RPMI8226 (cell line): ENCODE measurements around the gene CLCA2.

Source experiments
- DNase-seq: peaks from one replicate; pipeline ENCODE4 v3.0.0-alpha.2; 2015

The CLCA2 gene

DNA sequence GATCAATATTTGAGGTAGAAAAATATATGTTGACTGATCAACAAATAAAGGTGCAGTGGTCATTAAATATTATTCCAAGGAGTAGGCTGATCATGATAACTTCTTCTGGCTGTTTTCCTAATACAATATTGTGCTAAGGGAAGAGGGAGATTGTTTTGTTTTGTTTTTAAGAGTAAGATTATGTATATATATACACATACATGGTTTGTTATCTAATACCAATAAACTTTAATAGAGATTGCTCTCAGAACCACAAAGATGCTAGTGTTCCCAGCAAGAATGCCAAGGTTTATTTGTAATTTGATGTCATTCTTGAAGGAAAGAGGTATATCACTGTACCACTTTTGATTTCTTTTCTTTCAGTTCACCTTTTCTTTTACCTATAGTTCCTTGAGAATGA, 10.1 kb downstream of the CLCA2 start:
- no peak for DNase-seq

DNA sequence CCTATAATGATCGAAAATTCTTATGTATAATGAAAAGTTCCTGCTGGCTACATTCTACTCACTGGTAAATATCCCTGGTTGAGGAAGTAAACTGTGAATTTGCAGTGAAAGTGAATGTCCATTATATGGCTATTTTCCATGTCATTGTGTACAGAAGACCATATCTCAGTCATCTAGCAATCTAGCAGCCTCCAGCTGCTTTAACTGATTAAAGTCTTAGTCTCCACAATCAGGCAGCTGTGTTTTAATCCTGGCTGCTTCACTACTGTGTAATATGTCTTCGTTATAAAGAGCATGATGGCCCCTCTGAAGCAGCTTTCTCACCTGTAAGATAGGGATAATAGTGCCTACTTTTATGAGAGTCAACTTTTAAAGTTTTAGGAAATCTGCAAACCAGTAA, 11.4 kb downstream of the CLCA2 start:
- no peak for DNase-seq

DNA sequence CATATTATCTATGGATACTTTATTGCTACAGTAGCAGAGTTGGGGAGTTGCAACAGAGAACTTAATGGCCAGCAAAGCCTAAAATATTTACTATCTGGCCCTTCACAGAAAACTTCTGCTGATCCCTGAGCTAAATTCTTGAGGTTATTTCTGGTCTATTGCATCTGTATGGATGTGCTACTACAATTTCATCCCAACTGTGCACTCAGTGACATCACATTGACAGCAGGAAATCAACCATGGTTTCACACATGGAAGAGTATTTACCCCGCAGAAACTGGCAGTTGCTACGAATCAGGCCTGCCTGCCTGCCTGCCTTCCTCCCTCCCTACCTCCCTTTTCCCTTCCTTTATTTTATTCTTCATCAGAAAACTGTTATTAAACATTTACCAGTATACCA, 12.1 kb downstream of the CLCA2 start:
- no peak for DNase-seq

DNA sequence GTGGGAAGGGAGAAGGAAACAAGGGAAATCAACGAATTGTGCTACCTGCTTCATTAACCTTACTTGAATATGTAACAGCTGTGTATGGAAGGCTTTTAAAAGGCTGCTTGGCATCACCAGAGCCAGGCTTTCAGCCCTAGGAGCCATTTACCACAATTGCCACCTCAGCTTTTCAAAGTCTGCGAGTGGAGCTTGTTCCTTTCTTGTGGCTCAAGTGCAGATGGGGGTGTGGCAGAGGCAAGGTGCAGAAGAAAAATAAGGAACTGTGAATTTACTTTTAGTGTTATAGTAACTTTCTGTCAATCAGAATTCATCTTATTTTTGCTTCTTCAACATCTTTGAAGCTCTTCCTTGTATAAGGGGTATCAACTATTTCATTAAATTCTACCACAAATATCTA, 17.6 kb downstream of the CLCA2 start:
- peak; percentile 88 for DNase-seq

DNA sequence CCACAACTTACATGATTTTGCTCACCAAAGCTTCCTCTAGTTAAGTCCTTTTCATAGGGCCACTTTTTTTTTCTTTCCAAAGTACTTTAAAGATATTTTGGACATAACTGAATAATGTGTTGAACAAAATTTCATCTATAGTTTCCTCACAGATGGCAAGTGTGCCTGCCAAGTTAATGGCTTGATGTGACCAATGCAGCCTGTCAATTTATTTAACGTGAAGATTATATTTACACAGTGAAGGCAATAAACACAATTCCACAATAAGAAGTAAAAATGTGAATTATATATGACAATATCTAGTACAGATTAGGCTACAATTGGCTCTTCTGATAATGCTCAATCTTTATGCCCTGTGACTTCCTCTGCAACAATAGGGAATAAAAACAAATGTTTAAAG, 18.0 kb downstream of the CLCA2 start:
- no peak for DNase-seq

DNA sequence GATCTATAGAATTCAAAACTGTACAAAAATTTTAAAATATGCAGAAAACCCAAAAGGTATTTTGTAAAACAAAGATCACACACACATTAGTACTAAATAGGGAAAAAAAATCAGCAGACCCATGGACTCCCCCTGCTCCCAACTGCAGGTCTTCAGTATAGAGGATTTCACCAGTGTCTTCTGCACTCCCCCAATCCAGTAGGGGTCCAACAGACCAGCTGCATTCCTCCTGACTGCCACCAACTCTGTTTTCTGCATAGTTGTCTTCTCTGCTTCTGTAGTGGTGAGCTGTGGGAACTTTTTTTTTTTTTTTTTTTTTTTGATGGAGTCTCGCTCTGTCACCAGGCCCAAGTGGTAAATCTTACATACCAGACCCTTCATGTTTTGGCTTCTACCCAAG, 21.9 kb downstream of the CLCA2 start:
- no peak for DNase-seq

DNA sequence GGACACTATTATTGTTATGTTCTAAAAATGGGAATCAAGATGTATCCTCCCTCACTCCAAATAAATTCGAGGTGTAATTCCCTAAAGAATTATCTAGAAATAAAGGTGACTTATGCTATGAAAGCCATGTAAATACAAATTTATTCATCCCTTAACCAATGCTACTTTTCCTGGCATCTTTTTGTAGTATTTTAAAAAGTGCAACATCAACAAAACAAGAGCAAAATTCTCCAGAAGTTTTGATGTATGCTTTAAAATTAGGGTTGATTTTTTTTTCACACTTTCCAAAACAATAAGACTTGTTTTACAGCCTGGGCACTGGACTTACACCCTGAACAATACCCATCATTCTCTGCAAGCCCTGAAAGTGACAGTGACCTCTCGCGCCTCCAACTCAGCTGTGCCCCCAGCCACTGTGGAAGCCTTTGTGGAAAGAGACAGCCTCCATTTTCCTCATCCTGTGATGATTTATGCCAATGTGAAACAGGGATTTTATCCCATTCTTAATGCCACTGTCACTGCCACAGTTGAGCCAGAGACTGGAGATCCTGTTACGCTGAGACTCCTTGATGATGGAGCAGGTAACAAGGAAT, 23.3 kb downstream of the CLCA2 start:
- no peak for DNase-seq

DNA sequence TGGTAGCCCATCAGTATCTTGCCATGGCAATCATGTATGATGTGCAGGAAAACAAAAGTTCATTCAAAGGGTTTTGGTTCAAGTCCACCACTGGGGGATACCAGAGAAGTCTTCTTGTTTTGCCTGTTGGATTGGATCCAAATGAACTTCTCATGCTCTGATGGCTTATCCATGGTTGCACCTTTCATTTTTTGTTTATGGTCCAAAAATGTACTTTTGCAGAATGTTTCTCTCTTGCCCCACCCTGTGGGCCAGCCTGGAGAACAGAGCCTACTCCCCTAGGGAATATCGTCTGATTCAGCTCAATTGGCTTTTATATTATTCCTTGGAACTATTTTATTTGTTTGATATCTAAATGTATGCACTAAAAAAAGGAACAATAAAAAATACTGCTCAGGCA, 24.7 kb downstream of the CLCA2 start:
- peak; percentile 22 for DNase-seq

DNA sequence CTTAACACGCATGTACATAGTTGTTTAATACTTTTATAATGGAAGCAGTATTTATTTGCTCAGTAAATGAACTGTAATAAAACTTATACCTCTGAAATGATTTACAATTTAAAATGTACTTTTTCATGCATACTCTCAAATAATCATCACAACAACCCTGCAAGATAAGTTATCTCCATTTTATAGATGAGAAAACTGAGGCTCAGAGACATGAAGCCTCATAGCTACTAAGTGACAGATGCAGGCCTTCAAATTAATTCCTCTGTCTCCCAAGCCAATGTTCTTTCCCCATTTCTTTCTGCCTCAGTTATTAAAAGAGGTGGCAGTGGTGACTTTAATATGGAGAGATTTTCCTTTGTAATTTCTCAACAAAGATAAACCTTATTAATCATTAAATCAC, 25.1 kb downstream of the CLCA2 start:
- DNase-seq = no peak

DNA sequence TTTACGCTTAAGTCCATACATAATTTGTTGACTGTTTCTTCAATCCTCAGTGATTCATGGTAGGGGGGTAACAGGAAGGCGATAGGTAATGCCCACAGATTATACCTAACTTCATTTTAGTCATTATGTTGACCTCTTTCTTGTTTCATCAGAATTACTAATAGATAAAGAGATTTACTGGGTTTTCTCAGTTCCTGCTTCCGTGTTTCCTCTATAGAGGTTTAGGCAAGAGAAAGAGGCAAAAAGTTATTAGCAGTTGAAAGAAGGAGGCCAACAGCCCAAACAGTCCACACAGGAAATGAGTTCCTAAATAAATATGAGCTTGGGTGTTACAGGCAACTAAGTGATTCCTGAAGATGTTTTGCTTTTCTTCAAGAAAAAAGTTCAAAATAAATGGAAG, 26.9 kb downstream of the CLCA2 start:
- DNase-seq = no peak

DNA sequence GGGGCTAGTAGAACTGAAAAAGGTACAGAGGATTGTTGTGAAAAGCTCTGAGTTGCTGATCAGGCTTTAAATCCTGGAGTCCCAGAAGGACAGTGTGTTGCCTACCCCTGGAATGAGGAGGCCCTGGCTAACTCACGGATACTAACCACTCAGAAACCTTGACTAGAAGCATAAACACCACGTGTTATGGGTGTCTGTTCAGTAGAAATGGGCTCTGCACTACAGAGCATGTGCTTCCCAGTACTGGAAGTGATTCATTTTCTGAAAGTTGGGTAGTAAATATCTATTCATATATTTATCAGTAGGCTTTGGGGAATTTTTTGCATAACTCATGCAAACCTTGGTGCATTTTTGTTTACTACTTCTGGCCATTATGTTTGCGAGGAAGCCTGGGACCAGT, 29.7 kb downstream of the CLCA2 start:
- no peak for DNase-seq

DNA sequence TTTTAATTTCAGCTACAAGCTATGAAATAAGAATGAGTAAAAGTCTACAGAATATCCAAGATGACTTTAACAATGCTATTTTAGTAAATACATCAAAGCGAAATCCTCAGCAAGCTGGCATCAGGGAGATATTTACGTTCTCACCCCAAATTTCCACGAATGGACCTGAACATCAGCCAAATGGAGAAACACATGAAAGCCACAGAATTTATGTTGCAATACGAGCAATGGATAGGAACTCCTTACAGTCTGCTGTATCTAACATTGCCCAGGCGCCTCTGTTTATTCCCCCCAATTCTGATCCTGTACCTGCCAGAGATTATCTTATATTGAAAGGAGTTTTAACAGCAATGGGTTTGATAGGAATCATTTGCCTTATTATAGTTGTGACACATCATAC, 31.1 kb downstream of the CLCA2 start:
- DNase-seq = no peak

DNA sequence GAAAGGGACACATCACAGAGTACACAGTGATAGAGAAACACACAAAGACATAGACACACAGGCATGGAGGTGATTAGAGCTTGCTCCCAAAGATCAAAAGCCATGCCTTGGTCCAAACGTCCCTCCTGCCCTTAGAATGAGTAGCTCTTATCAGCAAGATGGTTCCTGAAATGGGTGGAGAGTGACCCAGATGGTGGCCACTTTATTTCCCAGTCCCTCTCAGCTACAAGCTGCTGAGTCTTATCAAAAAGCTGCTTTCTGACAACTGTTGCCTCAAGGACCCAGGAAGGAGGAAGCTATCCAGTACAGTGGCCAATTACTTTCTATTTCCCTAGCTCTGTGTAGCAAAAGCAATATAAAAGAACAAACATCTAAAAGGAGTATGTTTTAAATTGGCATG, 37.0 kb downstream of the CLCA2 start:
- no peak for DNase-seq

DNA sequence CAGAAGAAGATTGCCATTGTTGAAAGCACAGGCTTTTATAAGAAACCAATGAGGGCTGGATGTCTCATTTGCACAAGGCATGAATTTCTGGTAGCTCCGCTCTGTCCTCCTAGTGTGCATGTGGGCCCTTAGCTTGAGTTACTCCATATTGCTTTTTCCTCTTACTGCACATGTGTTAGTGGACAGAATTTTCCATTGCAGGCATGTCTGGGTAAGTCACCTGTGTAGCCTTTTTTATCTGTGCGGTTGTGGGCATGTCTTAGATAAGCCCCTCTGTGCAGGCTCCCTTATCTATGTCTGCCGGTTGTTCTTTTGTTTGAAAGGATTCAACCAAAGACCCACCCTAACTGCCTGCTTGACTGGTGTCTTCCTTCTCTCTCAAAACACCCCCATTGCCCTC, 37.5 kb downstream of the CLCA2 start:
- DNase-seq = no peak

DNA sequence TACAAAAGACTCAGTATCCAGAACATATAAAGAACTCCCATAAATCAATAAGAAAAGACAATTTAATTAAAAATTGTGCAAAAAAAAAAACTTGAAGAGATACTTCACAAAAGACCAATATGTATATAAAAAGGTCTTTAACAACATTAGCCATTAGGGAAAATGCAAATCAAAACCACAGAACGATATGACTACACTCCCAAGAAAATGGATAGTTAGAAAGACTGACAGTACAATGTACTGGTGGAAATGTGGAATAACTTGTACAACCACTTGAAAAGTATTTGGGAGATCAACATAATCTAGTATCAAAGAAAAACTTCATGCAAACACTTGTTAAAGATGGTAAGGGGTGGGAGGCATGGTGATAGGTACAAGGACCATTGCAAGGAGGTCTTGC, 40.8 kb downstream of the CLCA2 start:
- no peak for DNase-seq

DNA sequence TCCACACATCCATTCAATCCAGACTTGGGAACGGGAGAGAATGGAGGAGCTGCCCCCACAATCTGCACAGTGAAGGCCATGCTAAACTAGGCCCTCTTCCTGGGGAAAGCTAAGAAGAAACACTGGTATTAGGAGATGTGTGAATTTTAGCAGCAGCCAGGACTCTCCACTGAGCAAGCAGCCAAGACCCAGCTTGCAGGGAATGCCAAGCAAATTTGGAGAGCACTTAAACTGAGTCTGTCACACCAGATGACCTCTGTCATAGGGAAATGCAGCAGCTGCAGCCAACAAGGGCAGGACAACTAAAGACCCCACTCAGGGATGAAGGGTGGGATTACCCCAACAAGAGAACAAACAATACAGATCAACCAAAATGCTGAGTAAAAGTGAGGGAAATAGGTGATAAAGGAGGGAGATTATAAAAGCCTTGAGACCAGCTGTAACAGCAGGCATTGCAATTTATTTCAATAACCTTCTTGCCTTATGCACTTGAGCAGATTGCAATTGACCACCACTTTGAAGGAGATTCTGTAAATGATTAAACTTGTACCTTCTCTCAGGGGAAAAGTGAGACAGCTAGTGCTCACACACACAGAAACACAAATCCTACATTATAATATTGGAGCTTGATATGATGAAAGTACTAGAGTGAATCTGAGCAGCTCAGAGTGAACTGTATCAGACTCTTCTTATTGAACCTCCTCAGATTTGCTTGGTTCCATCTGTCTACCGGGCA, 42.3 kb downstream of the CLCA2 start:
- DNase-seq = no peak

DNA sequence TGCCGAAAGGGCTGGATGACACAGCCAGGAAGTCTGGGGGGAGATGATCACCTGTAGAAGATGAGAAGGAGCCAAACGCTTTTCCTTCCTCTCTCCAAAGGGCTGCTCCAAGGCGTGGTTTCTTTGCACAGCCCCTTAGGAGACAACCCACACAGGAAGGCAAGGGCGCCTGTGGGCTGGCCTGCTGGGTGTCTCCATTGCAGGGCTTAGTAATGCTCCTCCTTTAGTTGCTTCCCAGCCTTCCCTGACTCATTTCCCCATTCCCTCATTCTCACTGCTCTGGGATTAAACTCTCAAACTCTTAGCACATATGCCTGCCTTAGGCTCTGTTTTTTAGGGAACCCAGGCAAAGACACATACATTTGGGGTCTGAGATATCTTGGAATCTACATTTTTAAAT, 43.0 kb downstream of the CLCA2 start:
- DNase-seq = no peak

DNA sequence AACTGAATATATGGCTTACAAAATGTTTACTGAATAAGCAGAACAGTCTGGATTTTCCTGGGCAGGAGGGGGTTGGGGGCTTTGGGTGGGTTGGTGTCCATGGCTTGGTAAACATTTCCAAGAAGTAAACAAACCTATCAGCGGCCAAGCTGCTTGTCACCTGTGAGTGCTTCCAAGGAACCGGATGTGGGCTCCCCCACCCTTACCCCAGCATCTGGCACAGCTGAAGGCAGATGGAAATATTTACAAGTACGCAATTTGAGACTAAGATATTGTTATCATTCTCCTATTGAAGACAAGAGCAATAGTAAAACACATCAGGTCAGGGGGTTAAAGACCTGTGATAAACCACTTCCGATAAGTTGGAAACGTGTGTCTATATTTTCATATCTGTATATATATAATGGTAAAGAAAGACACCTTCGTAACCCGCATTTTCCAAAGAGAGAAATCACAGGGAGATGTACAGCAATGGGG, 44.6 kb downstream of the CLCA2 start, which contains the start of gene CLCA1:
CLCA1 (plus strand) TSS at position 427 of the 477 bp plus-strand sequence; CDS start at position 472, 45 bp downstream.
- no peak for DNase-seq

DNA sequence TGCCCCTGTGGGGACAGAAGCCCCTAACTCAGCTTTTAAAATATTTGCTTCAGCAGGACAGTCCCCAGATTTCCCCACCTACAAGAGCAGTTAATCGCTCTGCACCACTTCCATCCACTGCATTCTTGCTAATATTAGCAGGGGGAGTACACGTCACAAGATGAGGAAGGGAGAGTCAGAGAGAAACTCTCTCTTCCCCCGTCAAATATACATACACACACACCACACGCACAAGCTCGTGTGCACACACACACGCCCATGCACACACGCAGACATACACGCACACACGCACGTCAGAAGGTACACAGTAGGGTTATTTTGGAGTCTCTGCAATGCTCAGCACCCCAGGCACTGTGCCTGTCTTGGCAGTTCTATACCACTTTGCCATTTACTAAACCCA, 46.9 kb downstream of the CLCA2 start:
- no peak for DNase-seq

DNA sequence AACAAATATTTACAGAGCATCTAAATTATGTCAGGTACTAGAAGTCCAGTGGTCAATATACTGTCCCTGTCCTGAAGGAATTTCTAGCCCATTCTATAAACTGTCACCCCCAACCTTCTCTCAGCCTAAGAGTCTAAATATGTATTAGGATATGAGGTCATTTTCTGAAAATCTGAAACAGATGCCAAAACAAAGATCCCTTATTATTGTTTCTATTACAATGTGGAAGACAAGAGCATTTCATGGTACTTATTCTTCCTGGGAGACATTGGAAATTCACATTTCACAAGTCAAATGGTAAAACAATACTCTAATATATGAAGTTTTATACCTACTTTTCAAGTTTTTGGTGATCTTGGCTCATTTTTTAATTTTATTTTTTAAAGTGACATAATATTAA, 47.3 kb downstream of the CLCA2 start:
- no peak for DNase-seq

DNA sequence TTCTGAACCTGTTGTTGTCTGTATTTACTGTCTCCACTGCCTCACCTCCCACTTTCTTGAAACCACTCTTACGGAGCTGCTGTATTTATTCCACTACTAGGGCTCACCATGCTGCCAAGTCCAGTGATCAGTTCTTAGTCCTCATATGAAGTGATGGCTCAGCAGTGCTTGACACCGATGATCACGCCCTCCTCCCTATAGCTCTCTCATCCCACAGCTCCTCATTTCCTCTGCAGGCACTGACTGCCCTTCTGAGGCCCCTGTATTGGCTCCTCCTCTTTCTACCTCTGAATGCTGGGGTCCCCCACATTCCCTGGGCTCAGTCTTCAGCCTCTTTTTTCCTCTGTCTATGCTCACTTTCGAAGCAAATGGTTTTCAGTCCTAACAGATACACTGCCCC, 48.2 kb downstream of the CLCA2 start:
- DNase-seq = peak; percentile 49

DNA sequence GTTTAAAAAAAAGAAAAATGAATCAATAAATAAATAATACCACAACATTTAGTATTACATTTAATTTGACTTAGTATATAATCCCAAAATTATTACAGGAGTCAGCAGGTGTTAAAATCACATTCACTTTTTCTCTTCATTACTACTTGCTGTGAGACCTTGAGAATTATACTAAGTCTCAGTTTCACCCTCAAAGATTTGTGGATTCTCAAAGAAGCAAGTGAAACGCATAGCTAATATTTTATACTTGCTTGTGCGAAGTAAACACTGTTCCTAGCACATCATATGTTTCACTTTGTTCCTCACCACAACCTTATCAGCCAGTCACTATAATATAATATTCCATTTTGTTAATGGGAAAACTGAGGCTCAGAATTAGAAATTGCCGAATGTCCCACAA, 48.8 kb downstream of the CLCA2 start:
- DNase-seq = no peak

DNA sequence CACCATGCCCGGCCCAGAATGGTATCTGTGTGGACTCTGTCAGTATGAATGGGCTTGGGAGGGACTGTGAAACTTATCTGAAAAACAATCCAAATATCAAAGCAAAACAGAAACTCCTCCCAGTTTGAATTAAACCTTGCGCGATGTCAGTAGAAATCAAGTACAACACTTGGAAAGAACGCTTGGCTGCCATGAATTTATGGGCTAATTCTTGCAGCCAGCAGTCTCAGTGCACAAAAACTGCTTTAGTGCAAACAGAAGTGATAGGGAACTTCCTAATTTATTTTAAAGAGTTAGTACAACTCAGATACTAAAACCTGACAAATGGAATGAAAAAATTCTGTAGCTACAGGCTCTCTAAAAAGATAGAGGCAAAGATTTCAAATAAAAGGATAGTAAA, 53.3 kb downstream of the CLCA2 start:
- no peak for DNase-seq

DNA sequence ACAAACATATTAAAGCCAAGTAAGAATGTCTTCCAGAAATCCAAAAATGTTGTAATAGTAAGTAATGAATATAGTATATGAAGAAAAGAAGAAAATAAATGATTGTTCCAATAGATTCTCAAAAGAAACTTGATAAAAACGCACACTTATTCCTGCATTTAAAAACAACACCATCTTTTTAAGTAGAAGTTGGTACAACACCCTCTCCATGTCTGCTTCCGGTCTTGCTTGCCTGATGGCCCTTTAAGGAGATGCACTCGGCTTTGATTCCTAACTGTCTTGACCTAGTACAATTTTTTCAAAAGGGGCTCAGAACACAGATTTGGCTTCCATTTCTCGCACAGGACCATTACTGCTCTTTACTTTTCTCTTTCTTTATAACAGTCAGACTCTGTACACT, 53.7 kb downstream of the CLCA2 start:
- no peak for DNase-seq
